SK-N-SH (cell line): ENCODE data around the gene ZSCAN22. TPM values are rescaled to one million over a fixed set of nuclear protein-coding genes. Genes with fewer than 3 reads are reported as not detected.

Experiments used
- CTCF ChIA-PET: fragments of 300-600, 350-600 bp; formaldehyde crosslinking; extraction: SDS; loops from one replicate; lab custom pipeline; 2021; lab: Yijun Ruan, JAX
- POLR2A ChIA-PET: fragments of 350-600 bp; sonication (Branson Sonifier 250); formaldehyde crosslinking; extraction: SDS; loops from one replicate; lab custom pipeline; 2020; ENCODE audit warnings: antibody characterized with exemption, inconsistent platforms; lab: Yijun Ruan, JAX
- DNase-seq: peaks from one replicate; pipeline ENCODE4 v3.0.0; 2012
- H2AFZ ChIP-seq: fragments of 200-600 bp; sonication (generic); 2 replicates; pipeline ENCODE4 v1.8.1; 2016; ENCODE audit warnings: antibody characterized with exemption, mild to moderate bottlenecking, low read depth
- H3F3A ChIP-seq: fragments of 200-600 bp; sonication (generic); replicated peaks from 2 replicates; pipeline ENCODE3; 2016; ENCODE audit warnings: antibody characterized with exemption, mild to moderate bottlenecking; ENCODE audit not compliant: insufficient read depth
- H3K27ac ChIP-seq, 2 experiments: fragments of 200-500 bp in 1 of 2; fragments of 200-600 bp in 1 of 2; sonication (Bioruptor generic) in 1 of 2; sonication (generic), shearing (Covaris generic) in 1 of 2; 2 replicates each; pipeline versions ENCODE4 v1.5.1 to v1.6.1; 2014 to 2016; ENCODE audit warnings: low read depth in 2 of 2, inconsistent platforms in 1 of 2, low read length in 1 of 2, mild to moderate bottlenecking in 1 of 2, mixed read lengths in 1 of 2
- H3K27me3 ChIP-seq: fragments of 200-600 bp; sonication (generic), shearing (Covaris generic); 2 replicates; pipeline ENCODE4 v1.6.1; 2016; ENCODE audit warnings: mixed run types; ENCODE audit not compliant: insufficient read depth
- H3K36me3 ChIP-seq, 2 experiments: fragments of 200-500 bp in 1 of 2; fragments of 200-600 bp in 1 of 2; sonication (Bioruptor generic) in 1 of 2; sonication (generic) in 1 of 2; replicated peaks in 1 of 2; 2 replicates each; pipeline versions ENCODE3 to v1.5.1; 2014 to 2016; ENCODE audit warnings: low read length in 1 of 2, mild to moderate bottlenecking in 1 of 2; ENCODE audit not compliant: insufficient read depth in 2 of 2, control insufficient read depth in 1 of 2
- H3K4me1 ChIP-seq, 2 experiments: fragments of 200-500 bp in 1 of 2; fragments of 200-600 bp in 1 of 2; sonication (Bioruptor generic) in 1 of 2; sonication (generic), shearing (Covaris generic) in 1 of 2; 2 replicates each; pipeline versions ENCODE4 v1.5.1 to v1.6.1; 2014 to 2016; ENCODE audit warnings: low read depth in 1 of 2, low read length in 1 of 2, mixed run types in 1 of 2; ENCODE audit not compliant: insufficient read depth in 2 of 2, control insufficient read depth in 1 of 2
- H3K4me2 ChIP-seq: fragments of 200-600 bp; sonication (generic), shearing (Covaris generic); 2 replicates; pipeline ENCODE4 v1.6.1; 2017; ENCODE audit warnings: mixed run types
- H3K4me3 ChIP-seq, 2 experiments: fragments of 200-500 bp in 1 of 2; fragments of 200-600 bp in 1 of 2; sonication (Bioruptor generic) in 1 of 2; sonication (generic), shearing (Covaris generic) in 1 of 2; 2 replicates each; pipeline versions ENCODE4 v1.5.1 to v1.8.1; 2014 to 2016; ENCODE audit warnings: low read depth in 2 of 2, inconsistent platforms in 1 of 2, low read length in 1 of 2, mild to moderate bottlenecking in 1 of 2, mixed read lengths in 1 of 2, moderate library complexity in 1 of 2
- H3K79me2 ChIP-seq: fragments of 200-600 bp; sonication (generic); 2 replicates; pipeline ENCODE4 v1.8.1; 2017; ENCODE audit warnings: mild to moderate bottlenecking; ENCODE audit not compliant: insufficient read depth
- H3K9ac ChIP-seq: fragments of 200-600 bp; sonication (generic); 2 replicates; pipeline ENCODE4 v1.6.1; 2017; ENCODE audit warnings: mixed run types
- H3K9me2 ChIP-seq: fragments of 200-600 bp; sonication (generic); 2 replicates; pipeline ENCODE4 v1.6.1; 2017; ENCODE audit warnings: mixed run types
- H3K9me3 ChIP-seq: fragments of 200-600 bp; sonication (generic); 2 replicates; pipeline ENCODE4 v1.6.1; 2017; ENCODE audit warnings: mixed run types, mild to moderate bottlenecking, moderate library complexity
- H4K20me1 ChIP-seq: fragments of 200-600 bp; sonication (generic); 2 replicates; pipeline ENCODE4 v1.6.1; 2017; ENCODE audit warnings: mild to moderate bottlenecking, mixed run types; ENCODE audit not compliant: insufficient read depth
- CHD2 ChIP-seq: fragments of 150-350 bp; IDR thresholded peaks from 2 replicates; pipeline ENCODE4 v1.6.1; 2018; ENCODE audit warnings: low read length; ENCODE audit not compliant: partially characterized antibody
- CTCF ChIP-seq: fragments of 200-600 bp; sonication (generic); IDR thresholded peaks from 2 replicates; pipeline ENCODE4 v1.6.1; 2017; ENCODE audit warnings: antibody characterized with exemption, mild to moderate bottlenecking, moderate library complexity
- ELF1 ChIP-seq: IDR thresholded peaks from 2 replicates; pipeline ENCODE4 v1.4.0; 2012
- GABPA ChIP-seq: IDR thresholded peaks from 2 replicates; pipeline ENCODE4 v1.4.0; 2012; ENCODE audit warnings: low read depth, mild to moderate bottlenecking
- IRF3 ChIP-seq: fragments of 150-350 bp; IDR thresholded peaks from 2 replicates; pipeline ENCODE4 v1.6.1; 2016; ENCODE audit warnings: mild to moderate bottlenecking, low read depth, low read length
- MAX ChIP-seq: IDR thresholded peaks from 2 replicates; pipeline ENCODE4 v1.4.0; 2012; ENCODE audit warnings: low read depth
- MXI1 ChIP-seq: IDR thresholded peaks from 2 replicates; pipeline ENCODE4 v1.6.1; 2012; ENCODE audit warnings: mild to moderate bottlenecking, low read depth, low read length, improper control_type of control experiment
- NFIC ChIP-seq: IDR thresholded peaks from 2 replicates; pipeline ENCODE4 v1.4.0; 2012; ENCODE audit warnings: borderline replicate concordance
- NRF1 ChIP-seq: IDR thresholded peaks from 2 replicates; pipeline ENCODE4 v1.6.1; 2012; ENCODE audit warnings: low read depth, mild to moderate bottlenecking, low read length
- POLR2AphosphoS5 ChIP-seq: IDR thresholded peaks from 2 replicates; pipeline ENCODE4 v1.6.1; 2012; ENCODE audit warnings: low read depth, low read length
- RCOR1 ChIP-seq: fragments of 150-350 bp; IDR thresholded peaks from 2 replicates; pipeline ENCODE4 v1.6.1; 2017; ENCODE audit warnings: antibody characterized with exemption, low read length
- REST ChIP-seq: IDR thresholded peaks from 2 replicates; pipeline ENCODE4 v1.6.1; 2012; ENCODE audit warnings: mild to moderate bottlenecking, low read depth, low read length, moderate library complexity
- RFX5 ChIP-seq: IDR thresholded peaks from 2 replicates; pipeline ENCODE4 v1.6.1; 2012; ENCODE audit warnings: mild to moderate bottlenecking, improper control_type of control experiment, low read length
- RXRA ChIP-seq: IDR thresholded peaks from 2 replicates; pipeline ENCODE4 v1.4.0; 2012; ENCODE audit warnings: low read depth, mild to moderate bottlenecking, borderline replicate concordance
- SMC3 ChIP-seq: IDR thresholded peaks from 2 replicates; pipeline ENCODE4 v1.6.1; 2012; ENCODE audit warnings: low read depth, low read length, improper control_type of control experiment
- TCF12 ChIP-seq: IDR thresholded peaks from 2 replicates; pipeline ENCODE4 v1.4.0; 2012
- USF1 ChIP-seq: IDR thresholded peaks from 2 replicates; pipeline ENCODE4 v1.4.0; 2012; ENCODE audit warnings: low read depth, borderline replicate concordance
- WGBS: methylation state at CpG from one replicate; pipeline ENCODE4 v1.1.6; 2017; ENCODE audit warnings: low lambda C conversion rate; 5-methylcytosine and 5-hydroxymethylcytosine counted together
- polyA plus RNA-seq, 3 experiments: library from polyadenylated mRNA; depleted of rRNA; stranded (reverse); fragments of >200 nt; gene quantifications; 2 replicates each; pipeline ENCODE4 v1.2.3, GENCODE V29; 2012

ZSCAN22 gene
- polyA plus RNA-seq, 1 of the 3 experiments (the other 2 are of a cell fraction): 2.3 TPM

GRCh38 chr19:58336216-58336615 is 9.4 kb downstream of the ZSCAN22 start:
- H3K9me3 ChIP-seq: no peaks in the 10 kb centered on the region
- H3K9me2 ChIP-seq: no peaks in the 10 kb centered on the region
- no peaks in the 10 kb centered on the region for H3K27me3 ChIP-seq
- H3K27ac ChIP-seq: no peak overlapping the region
- POLR2A ChIA-PET: interaction anchor here (1.0 kb wide), 1 partner anchor 11 kb away, joined by 5 read pairs; no protein-coding TSS in a partner anchor
- H3K4me2 ChIP-seq: no peak overlapping the region
- TF ChIP-seq TCF12 (no peak), USF1 (no peak), MXI1 (no peak), CTCF (no peak)
- H2AFZ ChIP-seq: no peak overlapping the region
- peaks cover 15% of the 10 kb centered on the region; the same call in 1 of the 2 replicates for H3K79me2 ChIP-seq
- H4K20me1 ChIP-seq: no peaks in the 10 kb centered on the region
- peaks cover 24 to 46% of the 10 kb centered on the region in 2 experiments for H3K36me3 ChIP-seq
- H3F3A ChIP-seq: no peaks in the 10 kb centered on the region
- H3K4me1 ChIP-seq: no peaks in the 10 kb centered on the region
- CTCF ChIA-PET: no interaction called here
- H3K4me3 ChIP-seq: no peak overlapping the region
- 86% methylated on average over 1 of the region's 1 CpG for WGBS
- DNase-seq: no peak
- no peak overlapping the region for H3K9ac ChIP-seq

GRCh38 chr19:58336820-58337219 is 10.0 kb downstream of the ZSCAN22 start:
- H3K9me3 ChIP-seq: no peaks in the 10 kb centered on the region
- no peak overlapping the region for H3K4me2 ChIP-seq
- TF ChIP-seq REST: no peak
- TF ChIP-seq GABPA: no peak
- no peak for TF ChIP-seq NRF1
- no peak for TF ChIP-seq RCOR1
- TF ChIP-seq POLR2AphosphoS5: no peak
- no peak for TF ChIP-seq CHD2
- no peak for TF ChIP-seq RFX5
- TF ChIP-seq SMC3: no peak
- TF ChIP-seq IRF3: no peak
- no peak for TF ChIP-seq MAX
- no peak for TF ChIP-seq ELF1
- no peak for TF ChIP-seq MXI1
- no peak for TF ChIP-seq RXRA
- TF ChIP-seq NFIC: no peak
- DNase-seq: no peak
- CTCF ChIA-PET: no interaction called here
- H3F3A ChIP-seq: no peaks in the 10 kb centered on the region
- POLR2A ChIA-PET: interaction anchor here (1.0 kb wide), 1 partner anchor 10 kb away, joined by 5 read pairs; no protein-coding TSS in a partner anchor
- H3K9ac ChIP-seq: no peak overlapping the region
- H4K20me1 ChIP-seq: no peaks in the 10 kb centered on the region
- no peaks in the 10 kb centered on the region for H3K9me2 ChIP-seq
- no peak overlapping the region for H3K27ac ChIP-seq
- WGBS: 90% methylated on average over 3 of the region's 4 CpGs
- no peak overlapping the region for H3K4me3 ChIP-seq
- no peak overlapping the region for H2AFZ ChIP-seq
- H3K27me3 ChIP-seq: no peaks in the 10 kb centered on the region
- peaks cover 17% of the 10 kb centered on the region; the same call in 1 of the 2 replicates for H3K79me2 ChIP-seq
- peaks cover 24 to 50% of the 10 kb centered on the region in 2 experiments for H3K36me3 ChIP-seq
- H3K4me1 ChIP-seq: no peaks in the 10 kb centered on the region
